Upper lobe of right lung (tissue), 1 donor: Measurements from ENCODE around the gene NTF3. TPM values are rescaled to one million over a fixed set of nuclear protein-coding genes. Genes with fewer than 3 reads are reported as not detected.

Source experiments
- ATAC-seq: fragments of 200-7000 bp; cut with Tn5 transposase; one replicate; pipeline ENCODE4 v1.9.1; 2020; ENCODE audit warnings: mild to moderate bottlenecking, moderate library complexity
- DNase-seq: peaks from one replicate; pipeline ENCODE4 v3.0.0-alpha.2; 2020
- H3K27ac ChIP-seq: fragments of 200-600 bp; one replicate; pipeline ENCODE4 v1.8.0; 2022
- H3K27me3 ChIP-seq: fragments of 200-600 bp; one replicate; pipeline ENCODE4 v1.8.0; 2022; ENCODE audit warnings: mild to moderate bottlenecking
- H3K36me3 ChIP-seq: fragments of 200-600 bp; one replicate; pipeline ENCODE4 v1.8.0; 2022
- H3K4me1 ChIP-seq: fragments of 200-600 bp; one replicate; pipeline ENCODE4 v1.8.0; 2022
- H3K4me3 ChIP-seq: fragments of 200-600 bp; one replicate; pipeline ENCODE4 v1.8.0; 2022; ENCODE audit warnings: mild to moderate bottlenecking
- H3K9me3 ChIP-seq: fragments of 200-600 bp; one replicate; pipeline ENCODE4 v1.8.0; 2022
- intact Hi-C: fragments of 100-400 bp; cut with DNase I; formaldehyde crosslinking; loops from one replicate; pipeline ENCODE4 v1.11.0; 2022
- total RNA-seq: library from RNA; stranded (reverse); fragmentation: NEBNext Ultra II Directional; extraction: Animal tissue kit (Norgen Biotek cat#: 25700); gene quantifications from one replicate; pipeline ENCODE4 v1.2.1, GENCODE V29; 2021
- TF ChIP-seq, protein P1 (sequence below): fragments of 200-600 bp; IDR thresholded peaks from one replicate; pipeline ENCODE4 v1.8.0; 2022; ENCODE audit warnings: antibody characterized with exemption
- donor health status: DM: no; HTN: yes; CAD: no; lungs with severe emphysema.

The NTF3 gene
- total RNA-seq, 1 donor from 2014 or later = 0.93 TPM

DNA sequence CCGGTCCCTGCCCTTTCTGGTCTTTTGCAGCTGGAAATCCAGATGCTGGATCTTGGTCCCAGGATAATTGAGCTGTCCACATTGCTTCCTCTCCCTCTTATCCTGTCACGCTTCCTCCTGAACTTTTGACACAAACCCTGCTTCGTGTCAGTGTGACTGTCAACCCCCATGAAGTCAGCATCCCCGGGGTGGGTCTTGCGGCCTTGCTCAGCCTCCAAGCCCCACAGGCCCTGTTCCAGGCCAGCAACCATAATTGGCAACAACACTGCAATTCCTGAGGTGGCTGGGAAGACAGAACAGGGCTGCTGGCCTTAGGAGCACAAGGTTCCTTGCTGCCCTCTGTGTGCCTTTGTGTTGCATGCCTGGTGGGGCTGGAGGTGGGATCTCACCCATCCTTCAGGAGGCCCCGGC is 74.9 kb downstream of the NTF3 start:
- H3K27ac ChIP-seq = no peak overlapping the region
- no peaks in the 10 kb centered on the region for H3K36me3 ChIP-seq
- DNase-seq = no peak
- TF ChIP-seq, protein P1, sequence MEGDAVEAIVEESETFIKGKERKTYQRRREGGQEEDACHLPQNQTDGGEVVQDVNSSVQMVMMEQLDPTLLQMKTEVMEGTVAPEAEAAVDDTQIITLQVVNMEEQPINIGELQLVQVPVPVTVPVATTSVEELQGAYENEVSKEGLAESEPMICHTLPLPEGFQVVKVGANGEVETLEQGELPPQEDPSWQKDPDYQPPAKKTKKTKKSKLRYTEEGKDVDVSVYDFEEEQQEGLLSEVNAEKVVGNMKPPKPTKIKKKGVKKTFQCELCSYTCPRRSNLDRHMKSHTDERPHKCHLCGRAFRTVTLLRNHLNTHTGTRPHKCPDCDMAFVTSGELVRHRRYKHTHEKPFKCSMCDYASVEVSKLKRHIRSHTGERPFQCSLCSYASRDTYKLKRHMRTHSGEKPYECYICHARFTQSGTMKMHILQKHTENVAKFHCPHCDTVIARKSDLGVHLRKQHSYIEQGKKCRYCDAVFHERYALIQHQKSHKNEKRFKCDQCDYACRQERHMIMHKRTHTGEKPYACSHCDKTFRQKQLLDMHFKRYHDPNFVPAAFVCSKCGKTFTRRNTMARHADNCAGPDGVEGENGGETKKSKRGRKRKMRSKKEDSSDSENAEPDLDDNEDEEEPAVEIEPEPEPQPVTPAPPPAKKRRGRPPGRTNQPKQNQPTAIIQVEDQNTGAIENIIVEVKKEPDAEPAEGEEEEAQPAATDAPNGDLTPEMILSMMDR = no peak
- H3K9me3 ChIP-seq = no peaks in the 10 kb centered on the region
- intact Hi-C loops = no loop called here
- H3K4me1 ChIP-seq = peaks cover 8% of the 10 kb centered on the region
- ATAC-seq = no peak
- H3K27me3 ChIP-seq = no peaks in the 10 kb centered on the region
- no peak overlapping the region for H3K4me3 ChIP-seq

DNA sequence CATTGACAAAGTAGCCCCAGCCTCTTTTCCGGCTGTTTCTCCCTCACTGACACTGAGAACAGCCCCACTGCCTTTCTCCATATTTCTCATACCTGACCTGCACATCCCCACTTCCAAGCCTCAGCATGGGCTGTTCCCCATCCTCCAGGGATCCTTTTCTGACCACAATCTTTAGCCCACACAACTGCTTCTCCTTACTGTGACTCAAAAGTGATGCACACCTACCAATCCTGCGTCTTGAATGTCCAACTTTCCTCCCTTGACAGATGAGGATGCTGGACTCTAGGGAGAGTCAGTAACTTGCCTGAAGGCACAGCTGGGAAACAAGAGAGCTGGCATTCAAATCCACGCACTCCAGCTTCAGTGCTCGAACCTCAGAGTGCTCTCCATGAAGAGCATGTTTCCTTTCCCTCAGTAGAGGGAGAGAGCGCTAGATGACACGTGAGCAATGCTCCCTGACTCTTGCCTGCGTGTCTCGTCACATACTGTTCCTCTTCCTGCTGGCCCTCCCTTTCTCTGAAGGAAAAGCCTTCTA is 75.6 kb downstream of the NTF3 start:
- DNase-seq = no peak
- Histone ChIP-seq H3K36me3 (no peaks in the 10 kb centered on the region), H3K4me3 (no peak overlapping the region), H3K9me3 (no peaks in the 10 kb centered on the region), H3K27me3 (no peaks in the 10 kb centered on the region), H3K4me1 (peaks cover 10% of the 10 kb centered on the region), H3K27ac (no peak overlapping the region)
- intact Hi-C loops = no loop called here
- ATAC-seq = no peak
- TF ChIP-seq, protein P1 = no peak

DNA sequence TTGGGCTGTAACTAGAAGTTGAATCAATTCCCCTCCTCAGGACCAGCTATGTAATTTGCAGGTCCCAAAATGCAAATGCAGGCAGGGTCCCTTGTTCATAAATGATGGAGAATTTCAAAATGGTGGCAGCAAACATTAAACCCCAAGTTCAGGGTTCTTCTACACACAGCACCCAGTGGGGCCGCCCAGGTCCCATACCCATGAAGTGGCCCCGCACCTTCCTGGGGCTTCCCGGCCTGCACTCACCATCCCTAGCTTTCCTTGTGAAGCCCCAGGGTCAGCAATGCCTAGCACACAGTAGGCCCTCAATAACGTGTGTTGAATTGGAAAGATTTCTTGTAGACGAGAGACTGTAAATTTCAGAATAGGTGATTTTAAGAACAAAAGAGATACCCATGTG is 76.0 kb downstream of the NTF3 start:
- H3K27ac ChIP-seq = no peak overlapping the region
- TF ChIP-seq, protein P1 = no peak
- ATAC-seq = no peak

DNA sequence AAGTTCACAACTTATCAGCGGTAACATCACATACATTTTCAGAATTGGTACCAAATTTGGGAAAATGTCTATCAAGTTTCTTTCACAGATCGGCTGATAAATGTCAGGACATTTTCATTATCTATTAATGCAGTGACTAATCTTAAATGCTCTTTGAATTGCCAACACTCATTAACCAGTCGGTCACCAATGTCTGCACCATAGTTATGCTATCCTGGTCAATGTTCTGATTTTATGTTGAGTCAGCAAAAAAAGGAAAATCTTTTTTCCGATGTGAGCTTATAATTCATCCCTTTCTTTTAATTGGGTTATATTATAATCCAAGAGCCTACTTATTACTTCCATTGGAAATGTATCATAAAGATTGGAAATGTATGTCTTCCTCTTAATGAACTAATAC is 77.2 kb downstream of the NTF3 start:
- H3K27ac ChIP-seq = no peak overlapping the region
- ATAC-seq = no peak
- H3K4me3 ChIP-seq = no peak overlapping the region
- intact Hi-C loops = no loop called here
- H3K9me3 ChIP-seq = no peaks in the 10 kb centered on the region
- H3K4me1 ChIP-seq = peaks cover 10% of the 10 kb centered on the region
- no peak for DNase-seq
- no peaks in the 10 kb centered on the region for H3K27me3 ChIP-seq
- H3K36me3 ChIP-seq = no peaks in the 10 kb centered on the region
- TF ChIP-seq, protein P1 = no peak

More for the DNA sequence above, 76.0 kb downstream of the NTF3 start:
- intact Hi-C loops = no loop called here
- no peak overlapping the region for H3K4me3 ChIP-seq
- no peaks in the 10 kb centered on the region for H3K27me3 ChIP-seq
- no peaks in the 10 kb centered on the region for H3K36me3 ChIP-seq
- H3K9me3 ChIP-seq = no peaks in the 10 kb centered on the region
- no peak for DNase-seq
- peaks cover 10% of the 10 kb centered on the region for H3K4me1 ChIP-seq

- no peak for DNase-seq
- no peak for ATAC-seq
- H3K4me1 ChIP-seq = peaks cover 10% of the 10 kb centered on the region
Observed at GRCh38 chr12:5509557-5509956, 77.6 kb downstream of the NTF3 start.

More at GRCh38 chr12:5509557-5509956, 77.6 kb downstream of the NTF3 start:
- TF ChIP-seq, protein P1 = no peak
- Histone ChIP-seq H3K36me3 (no peaks in the 10 kb centered on the region), H3K4me3 (no peak overlapping the region), H3K27me3 (no peaks in the 10 kb centered on the region), H3K27ac (no peak overlapping the region), H3K9me3 (no peaks in the 10 kb centered on the region)
- intact Hi-C loops = no loop called here
